Measurements from ENCODE around the gene EHD1. TPM values are rescaled to one million over a fixed set of nuclear protein-coding genes. Genes with fewer than 3 reads are reported as not detected.

Gene EHD1
- total and polyA plus RNA-seq, 9 of the 15 experiments (the other 6 are each of a cell fraction or from before 2014, with no cell fraction given) = 0.46 to 65.0 (median 16.4) TPM

DNA sequence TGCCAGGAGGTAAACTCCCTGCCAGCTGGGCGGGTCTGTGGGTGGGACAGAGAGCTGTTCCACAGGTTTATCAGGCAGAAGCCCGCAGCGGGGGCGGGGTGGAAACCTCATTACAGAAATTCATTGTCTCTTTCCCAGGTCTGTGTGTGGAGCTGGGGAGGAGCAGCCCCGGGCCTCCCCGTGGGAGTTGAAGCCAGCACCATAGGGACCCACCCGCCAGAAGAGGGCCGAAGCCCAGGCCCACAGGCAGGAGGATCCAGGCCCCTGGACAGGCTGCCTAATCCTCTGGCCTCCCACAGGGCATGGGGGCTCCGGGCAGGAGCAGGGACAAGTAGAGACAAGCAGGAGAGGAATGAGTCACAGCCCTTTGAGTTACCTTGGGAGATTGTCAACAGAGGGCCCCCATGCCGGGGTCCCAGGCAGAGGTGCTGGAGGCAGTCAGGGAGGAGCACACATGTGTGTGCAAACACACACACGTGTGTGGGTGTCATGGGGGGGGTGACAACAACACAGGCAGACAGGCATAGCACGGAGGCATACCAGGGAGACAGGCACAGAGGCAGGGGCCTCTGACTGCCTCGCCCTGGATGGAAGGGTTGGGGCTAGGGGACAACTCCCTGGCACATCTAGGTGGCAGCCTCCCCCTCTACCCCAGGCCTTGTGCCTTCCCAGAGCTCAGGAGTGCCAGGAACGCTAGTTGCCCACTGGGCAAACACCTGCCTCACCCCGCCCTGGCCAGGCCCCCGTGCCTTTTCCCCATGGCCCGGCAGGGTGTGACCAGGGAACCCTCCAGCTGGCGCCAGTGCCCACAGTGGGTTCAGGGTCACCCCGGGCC lies 35.4 kb downstream of the EHD1 start (continued):
- no peak for TF ChIP-seq ZNF324 (CRISPR knock-in tag; IDR thresholded peaks at IDR 0.05)
- TF ChIP-seq JUNB (CRISPR knock-in tag; conservative IDR thresholded peaks at IDR 0.05) = no peak
- no peak for TF ChIP-seq PURB (CRISPR knock-in tag; IDR thresholded peaks at IDR 0.05; ENCODE audit: low read depth)
- no peak for TF ChIP-seq HNRNPK (IDR thresholded peaks at IDR 0.05; ENCODE audit: low read depth, low read length, poor library complexity, severe bottlenecking)
- TF ChIP-seq HLTF (IDR thresholded peaks at IDR 0.05) = no peak
- no peak for TF ChIP-seq LCOR (CRISPR knock-in tag; IDR thresholded peaks at IDR 0.05)
- no peak for TF ChIP-seq ZBTB2 (IDR thresholded peaks at IDR 0.05)
- TF ChIP-seq ZBTB1 (CRISPR knock-in tag; IDR thresholded peaks at IDR 0.05; ENCODE audit: borderline replicate concordance, low read depth) = no peak
- no peak for TF ChIP-seq E2F4 (CRISPR knock-in tag; IDR thresholded peaks at IDR 0.05; ENCODE audit: low read depth)
- TF ChIP-seq ZNF175 (CRISPR knock-in tag; IDR thresholded peaks at IDR 0.05; ENCODE audit: low read depth) = no peak
- no peak for TF ChIP-seq ADNP (tag; IDR thresholded peaks at IDR 0.05)
- TF ChIP-seq SMC3 (conservative IDR thresholded peaks at IDR 0.05; ENCODE audit: insufficient read depth, low read depth, low read length) = no peak
- no peak for TF ChIP-seq TCF3 (CRISPR knock-in tag; IDR thresholded peaks at IDR 0.05)
- peak; percentile 30; the same call in 1 of the 2 replicates for TF ChIP-seq MAX (CRISPR knock-in tag; IDR thresholded peaks at IDR 0.05)
- TF ChIP-seq ZNF395 (CRISPR knock-in tag; IDR thresholded peaks at IDR 0.05) = peak; percentile 42; the same call in 1 of the 2 replicates
- no peak for TF ChIP-seq ZNF445 (CRISPR knock-in tag; IDR thresholded peaks at IDR 0.05; ENCODE audit: low read depth)
- no peak for TF ChIP-seq ZNF584 (CRISPR knock-in tag; IDR thresholded peaks at IDR 0.05; ENCODE audit: low read depth)
- TF ChIP-seq, protein P1, sequence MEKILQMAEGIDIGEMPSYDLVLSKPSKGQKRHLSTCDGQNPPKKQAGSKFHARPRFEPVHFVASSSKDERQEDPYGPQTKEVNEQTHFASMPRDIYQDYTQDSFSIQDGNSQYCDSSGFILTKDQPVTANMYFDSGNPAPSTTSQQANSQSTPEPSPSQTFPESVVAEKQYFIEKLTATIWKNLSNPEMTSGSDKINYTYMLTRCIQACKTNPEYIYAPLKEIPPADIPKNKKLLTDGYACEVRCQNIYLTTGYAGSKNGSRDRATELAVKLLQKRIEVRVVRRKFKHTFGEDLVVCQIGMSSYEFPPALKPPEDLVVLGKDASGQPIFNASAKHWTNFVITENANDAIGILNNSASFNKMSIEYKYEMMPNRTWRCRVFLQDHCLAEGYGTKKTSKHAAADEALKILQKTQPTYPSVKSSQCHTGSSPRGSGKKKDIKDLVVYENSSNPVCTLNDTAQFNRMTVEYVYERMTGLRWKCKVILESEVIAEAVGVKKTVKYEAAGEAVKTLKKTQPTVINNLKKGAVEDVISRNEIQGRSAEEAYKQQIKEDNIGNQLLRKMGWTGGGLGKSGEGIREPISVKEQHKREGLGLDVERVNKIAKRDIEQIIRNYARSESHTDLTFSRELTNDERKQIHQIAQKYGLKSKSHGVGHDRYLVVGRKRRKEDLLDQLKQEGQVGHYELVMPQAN (IDR thresholded peaks at IDR 0.05; ENCODE audit: borderline replicate concordance) = no peak
- TF ChIP-seq ZNF583 (CRISPR knock-in tag; IDR thresholded peaks at IDR 0.05) = no peak
- TF ChIP-seq ZNF561 (CRISPR knock-in tag; conservative IDR thresholded peaks at IDR 0.05) = no peak
- TF ChIP-seq POU5F1 (IDR thresholded peaks at IDR 0.05; ENCODE audit: borderline replicate concordance, low read depth, low read length, partially characterized antibody) = no peak
- no peak for TF ChIP-seq PTTG1 (tag; IDR thresholded peaks at IDR 0.05; ENCODE audit: low read depth)

Data from K562 (cell line).